Anterior cingulate cortex (tissue), 58 donors: ENCODE measurements around the gene KMT2E.

Experiments
- DNase-seq, 58 donors: peaks; one replicate each; lab custom pipeline; 2025; lab: John Stamatoyannopoulos, UW

Gene KMT2E

GRCh38 chr7:105006367-105007136 is 7.5 kb upstream of the KMT2E start:
- DNase-seq, result no peak

GRCh38 chr7:105007298-105007697 is 6.7 kb upstream of the KMT2E start:
- DNase-seq, result no peak

- DNase-seq, result peak in 1 of 58 donors; percentile 1
Observed at GRCh38 chr7:105009667-105010503, 4.1 kb upstream of the KMT2E start.

- no peak for DNase-seq
Observed at GRCh38 chr7:105010504-105011130, 3.4 kb upstream of the KMT2E start.

GRCh38 chr7:105011141-105011830 is 2.7 kb upstream of the KMT2E start:
- DNase-seq, result peak in 1 of 58 donors; percentile 3

- DNase-seq, result peak in 4 of 58 donors; percentile 5 to 12 (median 10)
Observed at GRCh38 chr7:105011831-105012502, 2.0 kb upstream of the KMT2E start.

GRCh38 chr7:105012503-105013220 is 1.3 kb upstream of the KMT2E start:
- DNase-seq, result peak; percentile 95 to 100 (median 98)

- peak; percentile 72 to 97 (median 93) for DNase-seq
Observed at GRCh38 chr7:105013221-105013815, 687 bp upstream of the KMT2E start.

GRCh38 chr7:105014693-105015389 is 836 bp downstream of the KMT2E start:
- DNase-seq, result peak in 54 of 58 donors; percentile 13 to 82 (median 50)

- DNase-seq, result peak in 9 of 58 donors; percentile 1 to 25 (median 13)
Observed at GRCh38 chr7:105015390-105015965, 1.5 kb downstream of the KMT2E start.

- DNase-seq, result no peak
Observed at GRCh38 chr7:105016068-105016708, 2.2 kb downstream of the KMT2E start.

- no peak for DNase-seq
Observed at GRCh38 chr7:105016709-105017656, 3.0 kb downstream of the KMT2E start.

- no peak for DNase-seq
Observed at GRCh38 chr7:105017657-105018365, 3.8 kb downstream of the KMT2E start.

GRCh38 chr7:105019269-105019668 is 5.3 kb downstream of the KMT2E start:
- no peak for DNase-seq

GRCh38 chr7:105020926-105021325 is 6.9 kb downstream of the KMT2E start:
- no peak for DNase-seq
